GM12873 (cell line): ENCODE data around the gene AHRR.

Experiments
- TF ChIP-seq, protein P1 (sequence below): IDR thresholded peaks from 2 replicates; pipeline ENCODE4 v1.5.1; 2012; ENCODE audit warnings: low read depth, mild to moderate bottlenecking, moderate library complexity, low read length, control low read depth; ENCODE audit not compliant: insufficient read depth; ENCODE audit errors: missing control alignments

The AHRR gene

DNA sequence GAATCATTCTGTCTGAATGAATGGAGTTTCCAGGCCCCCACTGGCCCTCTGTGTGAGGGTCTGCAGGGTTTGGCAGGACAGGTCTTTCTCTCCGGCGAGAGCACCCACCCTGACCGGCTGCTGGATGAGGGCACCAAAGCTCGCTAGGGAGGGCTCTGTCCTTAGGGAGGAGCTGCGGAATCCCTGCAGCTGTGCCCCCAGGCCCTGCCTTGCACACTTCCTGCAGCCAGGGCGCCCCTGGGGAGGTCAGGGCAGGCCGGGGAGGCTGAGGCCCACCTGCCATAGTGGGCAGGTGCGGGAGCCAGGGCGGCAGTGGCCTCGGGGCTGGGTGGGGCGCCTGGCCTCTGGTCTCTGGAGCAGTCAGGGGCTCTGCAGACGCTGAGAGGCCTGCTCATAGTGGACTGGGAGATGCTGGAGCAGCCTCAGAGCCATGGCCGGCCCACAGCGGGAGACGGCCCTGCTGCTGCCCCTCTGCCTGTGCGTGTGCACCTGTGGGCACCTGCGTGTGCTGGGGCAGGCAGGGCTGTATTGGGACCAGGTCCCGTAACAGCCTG is 157.5 kb downstream of the AHRR start:
- TF ChIP-seq, protein P1, sequence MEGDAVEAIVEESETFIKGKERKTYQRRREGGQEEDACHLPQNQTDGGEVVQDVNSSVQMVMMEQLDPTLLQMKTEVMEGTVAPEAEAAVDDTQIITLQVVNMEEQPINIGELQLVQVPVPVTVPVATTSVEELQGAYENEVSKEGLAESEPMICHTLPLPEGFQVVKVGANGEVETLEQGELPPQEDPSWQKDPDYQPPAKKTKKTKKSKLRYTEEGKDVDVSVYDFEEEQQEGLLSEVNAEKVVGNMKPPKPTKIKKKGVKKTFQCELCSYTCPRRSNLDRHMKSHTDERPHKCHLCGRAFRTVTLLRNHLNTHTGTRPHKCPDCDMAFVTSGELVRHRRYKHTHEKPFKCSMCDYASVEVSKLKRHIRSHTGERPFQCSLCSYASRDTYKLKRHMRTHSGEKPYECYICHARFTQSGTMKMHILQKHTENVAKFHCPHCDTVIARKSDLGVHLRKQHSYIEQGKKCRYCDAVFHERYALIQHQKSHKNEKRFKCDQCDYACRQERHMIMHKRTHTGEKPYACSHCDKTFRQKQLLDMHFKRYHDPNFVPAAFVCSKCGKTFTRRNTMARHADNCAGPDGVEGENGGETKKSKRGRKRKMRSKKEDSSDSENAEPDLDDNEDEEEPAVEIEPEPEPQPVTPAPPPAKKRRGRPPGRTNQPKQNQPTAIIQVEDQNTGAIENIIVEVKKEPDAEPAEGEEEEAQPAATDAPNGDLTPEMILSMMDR = no peak

DNA sequence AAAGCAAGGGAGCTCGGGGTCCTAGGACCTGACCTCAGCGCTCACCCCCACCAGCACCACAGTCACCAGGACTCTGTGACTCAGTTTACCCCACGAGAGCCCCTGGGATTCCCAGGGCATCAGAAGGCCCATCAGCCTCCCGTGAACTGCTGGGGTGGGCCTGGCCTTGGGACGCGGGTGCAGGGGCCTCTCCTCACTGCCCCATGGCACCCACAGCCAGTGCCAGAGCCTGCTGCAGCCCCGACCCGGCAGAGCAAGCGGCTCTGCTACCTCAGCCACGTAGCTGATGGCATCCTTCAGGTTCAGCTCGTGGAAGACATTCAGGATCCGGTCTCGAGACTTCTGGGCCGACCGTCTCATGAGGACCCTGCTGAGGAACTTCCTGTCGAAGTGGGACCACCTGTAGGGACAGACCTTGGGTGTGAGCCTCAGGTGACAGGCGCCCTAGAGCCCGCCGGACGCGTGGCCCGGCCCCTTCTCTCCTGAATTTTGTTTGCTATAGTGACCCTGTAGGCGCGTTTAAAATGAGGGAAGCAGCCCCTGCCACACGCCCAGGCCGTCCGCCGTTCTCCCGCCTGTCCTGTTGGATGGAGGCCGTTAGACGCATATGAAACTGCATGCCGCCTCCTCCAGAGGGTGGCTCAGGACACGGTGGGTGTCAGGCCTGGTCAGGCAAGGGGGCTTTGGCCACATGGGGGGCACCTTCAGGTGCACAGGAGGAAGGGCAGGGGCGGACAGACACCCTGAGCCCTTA is 158.2 kb downstream of the AHRR start:
- TF ChIP-seq, protein P1 = no peak

DNA sequence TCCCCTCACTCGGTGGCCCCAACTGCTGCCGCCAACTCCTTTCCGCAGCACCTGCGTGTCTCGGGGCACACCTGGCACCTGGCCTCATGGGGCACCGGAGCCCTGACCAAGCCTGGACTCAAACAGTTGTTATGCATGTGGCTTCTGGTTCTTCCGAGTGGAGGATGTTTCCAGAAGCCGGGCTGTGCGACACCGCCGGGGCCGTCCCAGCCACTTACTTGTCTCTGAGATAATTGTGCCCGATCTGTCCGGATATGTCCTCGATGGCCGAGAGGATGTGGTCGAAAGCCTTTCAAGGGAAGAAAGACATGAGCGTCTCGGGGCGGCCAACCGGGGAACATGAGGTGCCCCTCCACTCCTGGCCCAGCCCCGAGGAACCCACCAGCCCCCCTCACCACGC is 159.8 kb downstream of the AHRR start:
- TF ChIP-seq, protein P1 = no peak

DNA sequence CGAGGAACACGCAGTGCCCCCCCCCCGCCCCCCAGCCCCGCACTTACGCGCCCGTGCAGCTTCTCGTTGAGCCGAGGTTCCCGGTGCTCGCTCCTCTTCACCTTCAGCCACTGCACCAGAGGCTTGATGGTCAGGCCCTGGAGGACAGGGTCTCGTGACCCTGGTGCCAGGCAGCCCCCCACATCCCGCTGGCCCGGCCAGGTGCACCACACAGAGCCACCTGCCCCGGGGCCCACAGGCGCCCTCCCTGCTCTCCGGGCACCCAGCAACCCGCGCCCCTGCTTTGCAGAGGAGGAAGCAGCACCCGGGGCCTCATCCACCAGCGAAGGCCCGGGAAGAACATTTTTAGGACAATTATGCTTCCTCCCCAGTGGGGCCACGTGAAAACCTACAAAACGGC is 160.5 kb downstream of the AHRR start:
- TF ChIP-seq, protein P1 = no peak

DNA sequence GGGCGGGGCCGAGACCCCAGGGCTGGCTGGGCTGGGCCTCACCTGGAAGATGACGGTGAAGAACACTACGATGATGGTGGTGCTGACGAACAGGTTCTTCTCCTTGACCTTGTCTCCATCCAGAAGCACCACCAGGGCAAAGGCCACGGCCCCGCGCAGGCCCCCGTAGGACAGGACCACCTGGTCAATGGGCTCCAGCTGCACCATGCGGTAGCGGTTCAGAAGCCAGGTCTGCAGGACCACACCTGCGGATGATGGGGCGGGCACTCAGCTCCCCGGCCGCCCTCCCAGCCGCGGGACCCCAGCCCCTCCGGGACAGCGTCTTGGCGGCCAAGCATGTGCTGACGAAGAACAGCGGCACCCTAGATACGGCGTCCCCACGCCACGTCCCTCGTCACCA is 161.0 kb downstream of the AHRR start:
- TF ChIP-seq, protein P1 = no peak

DNA sequence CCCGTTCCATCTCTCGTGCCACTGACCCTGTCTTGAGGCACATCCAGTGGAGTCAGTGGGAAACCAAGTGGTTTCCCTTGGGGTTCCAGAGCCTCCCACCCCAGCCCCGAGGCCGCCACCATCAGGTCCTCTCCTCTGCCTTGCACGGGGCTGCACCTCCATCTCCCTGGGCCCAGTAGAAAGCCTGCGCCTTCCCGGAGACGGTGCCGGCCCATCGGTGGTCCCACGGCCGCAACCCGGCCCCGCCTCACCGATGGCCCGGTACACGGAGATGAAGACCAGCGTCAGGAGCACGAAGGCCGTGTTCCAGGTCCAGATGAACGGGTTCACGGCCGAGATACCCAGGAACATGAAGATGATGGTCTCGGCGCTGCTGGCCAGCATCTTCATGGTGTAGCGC is 161.5 kb downstream of the AHRR start:
- TF ChIP-seq, protein P1 = no peak

DNA sequence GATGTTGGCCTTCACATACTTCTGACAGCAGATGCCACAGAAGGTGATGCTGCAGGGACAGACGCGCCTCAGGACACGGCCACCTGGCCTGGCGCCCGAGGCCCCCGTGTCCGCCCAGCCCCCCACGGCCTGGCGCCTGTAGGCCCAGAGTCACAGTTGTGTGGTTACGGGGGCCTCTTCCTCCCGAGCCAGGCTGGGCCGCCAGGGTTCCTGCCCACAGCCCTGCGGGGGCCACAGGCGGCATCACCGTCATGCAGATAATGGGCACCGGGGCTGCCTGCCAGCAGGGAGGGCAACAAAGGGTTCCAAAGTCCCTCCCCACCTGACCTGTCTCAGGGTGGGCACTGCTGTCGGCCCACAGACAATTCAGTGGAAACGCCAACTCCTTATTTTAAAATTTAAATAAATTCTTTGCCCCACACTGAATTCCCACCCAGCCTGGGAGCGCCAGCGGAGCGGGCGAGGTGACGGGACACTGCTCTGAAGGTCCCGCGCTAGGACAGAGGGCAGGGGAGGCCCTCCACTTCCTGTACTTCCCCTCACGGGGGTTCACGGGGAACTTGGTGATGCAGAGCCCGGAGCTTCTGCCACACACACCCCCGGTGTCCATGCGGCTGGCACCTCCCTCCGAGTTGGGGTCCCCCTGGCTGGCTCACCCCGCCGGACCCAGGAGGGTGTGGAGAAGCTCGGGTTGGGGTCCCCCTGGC is 162.1 kb downstream of the AHRR start:
- TF ChIP-seq, protein P1 = no peak
